RPMI8226 (cell line): ENCODE results near the gene RTN3.
"Not testable (repeated sequence)": the region's sequence is repeated elsewhere in the genome, so short reads cannot be mapped to it uniquely, and the experiment has no call there.

Experiments used
- DNase-seq: peaks from one replicate; pipeline ENCODE4 v3.0.0-alpha.2; 2015

The RTN3 gene, protein sequence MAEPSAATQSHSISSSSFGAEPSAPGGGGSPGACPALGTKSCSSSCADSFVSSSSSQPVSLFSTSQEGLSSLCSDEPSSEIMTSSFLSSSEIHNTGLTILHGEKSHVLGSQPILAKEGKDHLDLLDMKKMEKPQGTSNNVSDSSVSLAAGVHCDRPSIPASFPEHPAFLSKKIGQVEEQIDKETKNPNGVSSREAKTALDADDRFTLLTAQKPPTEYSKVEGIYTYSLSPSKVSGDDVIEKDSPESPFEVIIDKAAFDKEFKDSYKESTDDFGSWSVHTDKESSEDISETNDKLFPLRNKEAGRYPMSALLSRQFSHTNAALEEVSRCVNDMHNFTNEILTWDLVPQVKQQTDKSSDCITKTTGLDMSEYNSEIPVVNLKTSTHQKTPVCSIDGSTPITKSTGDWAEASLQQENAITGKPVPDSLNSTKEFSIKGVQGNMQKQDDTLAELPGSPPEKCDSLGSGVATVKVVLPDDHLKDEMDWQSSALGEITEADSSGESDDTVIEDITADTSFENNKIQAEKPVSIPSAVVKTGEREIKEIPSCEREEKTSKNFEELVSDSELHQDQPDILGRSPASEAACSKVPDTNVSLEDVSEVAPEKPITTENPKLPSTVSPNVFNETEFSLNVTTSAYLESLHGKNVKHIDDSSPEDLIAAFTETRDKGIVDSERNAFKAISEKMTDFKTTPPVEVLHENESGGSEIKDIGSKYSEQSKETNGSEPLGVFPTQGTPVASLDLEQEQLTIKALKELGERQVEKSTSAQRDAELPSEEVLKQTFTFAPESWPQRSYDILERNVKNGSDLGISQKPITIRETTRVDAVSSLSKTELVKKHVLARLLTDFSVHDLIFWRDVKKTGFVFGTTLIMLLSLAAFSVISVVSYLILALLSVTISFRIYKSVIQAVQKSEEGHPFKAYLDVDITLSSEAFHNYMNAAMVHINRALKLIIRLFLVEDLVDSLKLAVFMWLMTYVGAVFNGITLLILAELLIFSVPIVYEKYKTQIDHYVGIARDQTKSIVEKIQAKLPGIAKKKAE

DNA sequence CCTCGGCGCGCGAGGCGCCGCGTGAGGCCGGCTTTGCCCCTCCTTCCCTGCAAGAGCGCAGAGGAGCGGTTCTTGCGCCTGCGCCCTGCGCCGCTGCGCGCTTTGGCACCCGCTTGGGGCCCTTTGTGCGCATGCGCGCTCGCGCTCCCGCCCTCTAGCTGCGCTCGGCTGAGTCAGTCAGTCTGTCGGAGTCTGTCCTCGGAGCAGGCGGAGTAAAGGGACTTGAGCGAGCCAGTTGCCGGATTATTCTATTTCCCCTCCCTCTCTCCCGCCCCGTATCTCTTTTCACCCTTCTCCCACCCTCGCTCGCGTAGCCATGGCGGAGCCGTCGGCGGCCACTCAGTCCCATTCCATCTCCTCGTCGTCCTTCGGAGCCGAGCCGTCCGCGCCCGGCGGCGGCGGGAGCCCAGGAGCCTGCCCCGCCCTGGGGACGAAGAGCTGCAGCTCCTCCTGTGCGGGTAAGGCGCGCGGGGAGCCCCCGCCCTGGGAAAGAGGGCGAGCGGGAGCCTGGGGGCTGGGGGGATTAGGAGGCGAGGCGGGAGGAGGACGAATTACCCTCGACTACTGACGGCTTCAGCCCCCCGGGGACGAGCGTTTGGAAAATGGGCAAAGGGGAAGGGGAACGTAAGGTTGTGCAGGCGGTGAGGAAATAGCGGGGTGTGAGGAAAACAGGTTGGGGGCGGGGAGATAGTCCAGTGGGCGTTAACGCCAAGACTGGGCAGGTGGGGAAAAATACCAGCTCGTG, at the start of gene RTN3:
Gene RTN3 (plus strand): TSS at position 180 of the 745 bp plus-strand sequence. CDS start 137 bp downstream, at position 317.
- DNase-seq, result peak; percentile 100

DNA sequence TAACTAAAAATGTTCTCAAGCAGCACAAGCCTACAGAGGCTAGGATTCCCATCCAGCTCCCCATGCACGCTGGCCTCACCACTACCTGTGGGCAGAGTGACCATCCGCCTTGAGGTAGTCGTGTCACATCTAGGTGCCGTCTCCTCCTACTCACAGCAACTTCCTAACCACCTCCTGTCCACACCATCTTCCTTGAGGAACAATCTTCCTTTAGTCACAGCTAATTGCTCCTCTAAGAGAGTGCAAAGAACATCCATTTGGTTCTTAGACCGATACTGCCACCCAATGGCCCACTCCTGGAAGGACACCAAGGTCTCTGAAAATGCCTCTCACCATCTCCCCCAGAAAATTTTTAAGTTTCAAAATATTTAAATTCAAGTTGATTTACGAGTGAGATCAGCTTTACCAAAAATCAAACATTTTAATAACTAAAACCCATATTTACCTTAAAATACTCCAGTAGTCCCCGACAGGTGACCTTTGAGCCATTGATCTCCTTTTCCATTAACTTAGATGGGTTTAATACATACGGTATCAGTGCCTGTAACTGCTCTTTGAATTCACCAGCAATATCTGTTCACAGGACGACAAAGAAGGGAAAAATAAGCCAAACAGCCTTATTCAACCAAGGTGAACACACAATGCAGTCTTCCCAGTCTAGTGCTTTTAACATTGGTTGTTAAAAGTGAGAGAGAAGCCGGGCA, 45.4 kb upstream of the RTN3 start:
- peak; percentile 69 for DNase-seq

DNA sequence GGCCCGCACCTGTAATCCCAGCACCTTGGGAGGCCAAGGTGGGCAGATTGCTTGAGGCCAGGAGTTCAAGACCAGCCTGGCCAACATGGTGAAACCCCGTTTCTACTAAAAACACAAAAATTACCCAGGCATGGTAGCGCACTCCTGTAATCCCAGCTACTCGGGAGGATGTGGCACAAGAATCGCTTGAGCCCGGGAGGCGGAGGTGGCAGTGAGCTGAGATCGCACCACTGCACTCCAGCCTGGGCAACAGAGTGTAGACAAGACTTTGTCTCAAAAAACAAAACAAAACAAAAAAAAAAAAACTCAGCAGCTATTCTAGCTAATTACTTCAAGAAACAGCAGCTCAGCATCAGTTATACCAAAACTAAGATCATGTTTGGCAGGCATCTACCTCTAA, 42.9 kb upstream of the RTN3 start:
- DNase-seq, result not testable (repeated sequence)

DNA sequence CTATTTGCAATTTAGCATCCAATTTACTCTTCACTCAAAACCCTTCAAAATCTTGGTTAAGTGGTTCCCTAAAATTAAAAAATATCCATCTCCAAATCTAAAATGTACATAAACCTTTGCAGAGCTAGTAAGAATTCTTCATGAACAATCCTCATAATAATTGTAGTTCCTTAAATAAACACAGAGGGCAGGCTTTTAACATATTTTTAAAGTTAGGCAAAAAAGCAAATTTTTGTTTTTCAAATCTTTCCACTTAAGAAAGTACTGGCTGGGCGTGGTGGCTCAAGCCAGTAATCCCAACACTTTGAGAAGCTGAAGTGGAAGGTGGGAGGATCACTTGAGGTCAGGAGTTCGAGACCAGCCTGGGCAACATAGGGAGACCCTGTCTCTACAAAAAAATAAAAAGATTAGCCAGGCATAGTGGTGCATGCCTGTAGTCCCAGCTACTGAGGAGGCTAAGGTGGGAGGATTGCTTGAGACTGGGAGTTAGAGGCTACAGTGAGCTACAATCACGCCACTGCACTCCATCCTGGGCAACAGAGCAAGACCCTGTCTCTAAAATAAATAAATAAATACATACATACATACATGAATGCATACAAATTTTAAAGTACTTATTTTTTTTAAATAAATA, 42.0 kb upstream of the RTN3 start:
- DNase-seq, result peak; percentile 16

DNA sequence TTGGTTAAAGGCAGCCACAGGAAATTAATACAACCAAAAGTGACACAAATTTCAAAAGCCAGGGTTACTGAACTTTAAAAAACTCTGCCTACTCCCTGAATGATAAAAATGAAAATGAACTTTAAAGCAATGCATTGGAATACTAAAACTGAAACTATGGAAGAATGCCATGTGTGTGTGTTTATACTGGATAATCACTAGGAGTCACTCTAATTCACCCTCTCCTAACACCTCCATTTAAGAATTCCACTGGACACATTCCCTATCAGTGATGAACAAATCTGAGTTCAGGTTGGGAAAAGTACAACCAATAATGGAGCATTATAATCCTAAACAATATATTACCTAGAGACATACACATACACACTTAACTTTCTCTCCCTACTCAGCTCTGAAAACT, 39.6 kb upstream of the RTN3 start:
- DNase-seq, result no peak

DNA sequence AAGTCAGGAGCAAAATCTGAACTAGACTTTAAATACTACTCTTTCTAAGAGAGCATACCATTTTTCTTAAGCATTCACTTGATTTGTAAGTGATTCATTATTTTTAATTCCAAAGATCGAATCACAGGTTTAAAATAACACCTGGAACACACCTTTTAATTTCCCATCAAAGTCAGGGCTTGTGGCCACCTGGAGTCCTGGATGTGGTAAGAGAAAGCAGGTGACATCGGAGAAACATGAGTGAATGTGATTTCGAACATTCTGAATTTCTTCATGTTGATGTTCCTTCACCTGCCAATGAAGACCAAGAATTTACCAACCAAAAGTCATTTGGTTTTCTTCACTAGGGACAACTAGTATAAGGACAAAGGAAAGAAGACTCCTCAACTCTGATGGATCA, 38.1 kb upstream of the RTN3 start:
- DNase-seq, result no peak

DNA sequence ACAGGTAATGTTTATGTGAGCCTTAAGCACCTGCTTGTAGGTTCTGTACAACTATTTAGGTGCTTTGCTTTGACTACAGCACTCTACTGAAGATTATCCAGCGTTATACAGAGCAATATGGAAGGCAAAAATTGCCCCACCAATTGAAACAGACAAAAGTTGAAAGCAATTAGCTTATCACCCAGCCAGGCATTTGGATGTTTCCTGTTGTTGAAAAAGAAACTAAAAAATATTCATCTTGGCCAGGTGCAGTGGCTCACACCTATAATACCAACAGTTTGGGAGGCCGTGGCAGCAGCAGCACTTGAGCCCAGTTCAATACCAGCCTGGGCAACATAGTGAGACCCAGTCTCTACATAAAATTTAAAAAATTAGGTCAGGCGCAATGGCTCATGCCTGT, 28.6 kb upstream of the RTN3 start:
- DNase-seq, result no peak

DNA sequence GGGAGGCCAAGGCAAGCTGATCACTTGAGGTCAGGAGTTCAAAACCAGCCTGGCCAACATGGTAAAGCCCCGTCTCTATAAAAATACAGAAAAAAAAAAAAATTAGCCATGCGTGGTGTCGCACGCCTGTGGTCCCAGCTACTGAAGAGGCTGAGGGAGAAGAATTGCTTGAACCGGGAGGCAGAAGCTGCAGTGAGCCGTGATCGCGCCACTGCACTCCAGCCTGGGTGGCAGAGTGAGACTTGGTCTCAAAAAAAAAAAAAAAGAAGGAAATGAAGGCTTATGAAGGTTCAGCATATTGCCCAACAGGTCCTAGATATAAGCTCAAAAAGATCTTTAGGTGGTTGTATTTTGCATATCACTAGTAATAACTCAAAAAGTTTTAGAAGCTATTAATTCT, 20.3 kb upstream of the RTN3 start:
- no peak for DNase-seq

DNA sequence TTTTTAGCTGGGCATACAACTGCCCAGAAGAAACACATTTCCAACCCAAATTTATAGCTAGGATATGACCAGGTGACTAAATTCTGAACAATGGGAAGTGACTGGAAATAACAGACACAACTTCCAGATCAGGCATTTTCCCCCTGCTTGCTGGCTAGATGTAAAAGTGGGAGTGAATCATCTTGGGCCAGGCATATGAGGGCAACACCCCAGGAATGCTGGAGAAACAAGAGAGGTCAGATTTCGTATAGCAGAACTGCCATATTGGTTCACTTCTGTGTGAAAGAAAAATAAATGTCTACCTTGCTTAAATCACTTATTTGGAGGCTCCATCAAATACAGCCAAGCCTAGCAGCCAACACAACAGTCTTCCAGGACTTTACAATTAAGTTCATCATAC, 17.5 kb upstream of the RTN3 start:
- no peak for DNase-seq

DNA sequence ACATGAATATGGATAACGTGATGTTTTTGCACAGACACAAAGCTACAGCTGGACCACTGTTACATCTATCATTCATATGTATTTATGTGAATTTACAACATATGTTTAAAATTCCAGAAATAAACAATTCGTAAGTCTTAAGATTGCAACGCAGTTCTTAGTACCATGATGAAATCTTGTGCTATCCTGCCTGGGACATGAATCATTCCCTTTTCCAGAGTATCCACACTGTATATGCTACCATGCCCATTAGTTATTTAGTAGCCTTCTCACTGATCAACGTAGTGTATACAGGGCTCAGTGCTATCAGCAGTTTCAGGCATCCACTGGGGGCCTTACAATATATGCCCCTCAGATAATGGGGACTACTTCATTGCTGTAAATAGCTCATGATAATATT, 14.4 kb upstream of the RTN3 start:
- DNase-seq, result no peak

DNA sequence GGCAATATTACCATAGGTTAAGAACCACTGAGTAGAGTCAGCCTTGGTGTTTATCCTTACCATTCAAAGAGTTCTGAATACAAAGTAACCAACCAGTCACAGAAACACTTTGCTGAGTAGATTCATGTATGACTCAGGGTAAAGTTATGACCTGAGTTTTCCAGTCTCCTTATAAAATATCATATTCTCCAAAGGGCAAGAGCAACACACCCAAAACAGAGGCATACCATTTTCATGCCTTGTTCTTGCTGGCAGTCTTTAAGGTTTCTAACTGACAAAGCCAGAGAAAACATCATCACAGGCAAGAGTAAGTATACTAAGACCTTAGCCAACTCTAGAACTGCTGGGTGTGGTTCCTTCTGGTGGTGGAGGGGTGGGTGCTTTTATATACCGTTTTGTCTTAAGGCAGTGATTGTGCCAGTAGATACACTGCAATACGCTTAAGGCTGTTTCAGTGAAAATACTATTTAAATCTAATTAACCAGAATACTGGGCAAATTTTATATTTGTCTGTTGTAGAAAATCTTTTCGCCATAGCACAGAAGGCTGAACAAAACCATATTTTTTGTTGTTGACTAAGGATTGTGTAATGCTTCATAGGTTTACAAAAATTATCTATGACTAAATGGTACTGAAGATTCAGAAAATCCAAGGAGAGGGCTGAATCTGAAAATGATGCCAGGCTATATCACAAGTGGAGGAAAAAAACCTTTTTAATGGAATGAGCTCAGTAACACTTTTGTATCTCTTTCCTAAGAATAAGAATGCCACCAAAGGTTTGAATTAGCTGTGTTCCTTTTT, 13.1 kb upstream of the RTN3 start:
- no peak for DNase-seq

DNA sequence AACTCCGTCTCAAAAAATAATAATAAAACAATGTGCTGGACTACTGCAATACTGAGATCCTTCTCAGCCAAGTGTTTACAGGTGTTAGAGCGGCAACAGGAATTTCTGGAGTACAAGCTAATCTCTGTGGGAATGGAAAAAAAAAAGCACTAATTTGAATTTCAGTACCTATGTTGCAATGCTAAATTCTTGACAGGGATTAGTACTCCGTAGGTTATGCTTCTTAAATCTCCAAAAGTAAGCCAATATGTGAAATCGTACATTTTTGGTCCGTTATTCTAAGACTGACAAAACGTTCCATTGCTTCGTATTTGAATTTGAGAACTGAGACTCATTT, 11.2 kb upstream of the RTN3 start:
- no peak for DNase-seq

DNA sequence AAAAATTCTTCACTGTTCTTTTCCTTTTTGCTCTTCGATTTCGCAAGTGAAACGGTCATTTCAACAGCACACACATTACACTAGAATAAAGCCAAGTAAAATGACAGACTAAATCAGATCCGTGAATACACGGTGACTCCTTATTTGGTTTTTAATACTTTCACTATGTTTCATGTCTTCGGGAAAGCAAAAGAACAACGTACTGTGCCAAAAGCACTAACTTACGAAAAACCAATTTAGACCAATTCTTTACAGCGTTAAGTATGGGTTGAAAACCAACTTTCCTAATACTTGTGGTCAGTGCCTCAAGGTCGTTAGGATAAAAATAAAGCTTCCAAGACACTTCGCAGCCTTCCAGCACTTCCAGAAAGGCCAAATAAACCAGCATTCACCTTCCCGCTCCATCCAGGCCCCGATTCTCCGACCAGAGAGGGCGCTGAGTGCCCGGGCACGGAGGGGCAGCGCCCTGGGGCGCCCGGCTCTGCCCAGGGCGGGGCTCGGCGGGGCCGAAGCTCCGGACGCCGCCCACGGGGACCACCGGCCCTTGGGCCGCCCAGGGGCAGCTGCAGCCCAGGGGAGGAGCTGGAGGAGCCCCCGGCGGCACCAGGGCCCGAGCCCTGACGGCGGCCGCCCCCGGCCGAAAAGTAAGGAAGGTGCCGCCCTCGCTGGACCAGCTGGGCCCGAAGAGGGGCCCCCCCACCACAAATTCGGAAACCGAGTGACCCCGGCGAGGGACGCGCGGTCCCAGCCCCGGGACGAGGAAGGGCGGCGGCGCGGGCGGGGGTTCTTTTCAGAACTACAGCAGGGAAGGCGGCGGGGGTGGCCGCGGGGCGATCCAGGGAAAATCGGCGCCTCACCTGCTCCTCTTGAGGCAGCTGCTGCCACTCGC, 10.6 kb upstream of the RTN3 start:
- peak; percentile 77 for DNase-seq

DNA sequence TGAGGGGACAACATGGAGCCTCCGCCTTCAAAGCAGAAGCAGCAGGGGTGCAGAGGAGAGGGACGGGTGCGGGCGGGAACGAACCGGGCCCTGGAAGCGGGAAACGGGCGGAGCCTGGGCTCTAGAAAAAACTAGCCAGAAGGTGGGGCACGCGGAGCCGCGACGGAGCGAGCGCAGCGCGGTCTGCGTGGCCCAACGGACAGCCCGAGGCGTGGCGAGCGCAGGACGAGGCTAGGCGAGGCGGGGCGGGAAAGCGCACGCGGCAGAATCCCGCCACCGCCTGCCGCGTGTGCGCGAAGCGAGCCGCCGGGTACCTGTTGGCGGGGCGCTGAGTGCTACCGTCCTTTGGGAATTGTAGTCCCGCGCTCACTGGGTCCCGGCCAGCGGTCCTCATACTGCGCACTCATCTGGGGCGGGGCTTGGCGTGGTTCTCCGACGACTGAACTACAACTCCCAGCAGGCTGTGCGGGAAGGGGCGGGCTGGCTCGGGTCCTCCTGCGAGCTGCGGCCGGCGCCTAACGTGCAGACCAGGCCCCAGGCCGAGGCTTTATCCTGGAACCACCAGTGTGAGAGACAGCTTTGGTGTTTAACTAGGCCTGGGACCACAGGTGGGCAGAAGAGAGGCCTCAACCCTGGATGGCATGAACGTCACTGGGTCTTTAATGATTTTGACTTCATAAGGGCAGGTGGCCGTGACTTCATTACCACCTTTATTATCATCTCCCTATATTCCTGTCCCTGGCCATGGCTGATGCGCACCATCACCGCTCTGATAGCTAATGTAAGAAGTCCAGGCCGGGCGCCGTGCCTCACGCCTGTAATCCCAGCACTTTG, 9.8 kb upstream of the RTN3 start, which contains the start of gene ATL3:
Gene ATL3 (minus strand): TSS at position 55 of the 834 bp plus-strand sequence. CDS start 41 bp downstream, at position 14.
- DNase-seq, result peak; percentile 98

DNA sequence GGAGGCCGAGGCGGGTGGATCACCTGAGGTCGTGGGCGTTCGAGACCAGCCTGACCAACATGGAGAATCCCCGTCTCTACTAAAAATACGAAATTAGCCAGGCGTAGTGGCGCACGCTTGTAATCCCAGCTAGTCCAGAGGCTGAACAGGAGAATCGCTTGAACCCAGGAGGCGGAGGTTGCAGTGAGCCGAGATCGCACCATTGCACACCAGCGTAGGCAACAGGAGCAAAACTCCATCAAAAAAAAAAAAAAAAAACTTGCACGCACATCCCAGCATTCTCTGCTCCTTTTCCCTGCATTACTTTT, 9.2 kb upstream of the RTN3 start:
- DNase-seq, result no peak

DNA sequence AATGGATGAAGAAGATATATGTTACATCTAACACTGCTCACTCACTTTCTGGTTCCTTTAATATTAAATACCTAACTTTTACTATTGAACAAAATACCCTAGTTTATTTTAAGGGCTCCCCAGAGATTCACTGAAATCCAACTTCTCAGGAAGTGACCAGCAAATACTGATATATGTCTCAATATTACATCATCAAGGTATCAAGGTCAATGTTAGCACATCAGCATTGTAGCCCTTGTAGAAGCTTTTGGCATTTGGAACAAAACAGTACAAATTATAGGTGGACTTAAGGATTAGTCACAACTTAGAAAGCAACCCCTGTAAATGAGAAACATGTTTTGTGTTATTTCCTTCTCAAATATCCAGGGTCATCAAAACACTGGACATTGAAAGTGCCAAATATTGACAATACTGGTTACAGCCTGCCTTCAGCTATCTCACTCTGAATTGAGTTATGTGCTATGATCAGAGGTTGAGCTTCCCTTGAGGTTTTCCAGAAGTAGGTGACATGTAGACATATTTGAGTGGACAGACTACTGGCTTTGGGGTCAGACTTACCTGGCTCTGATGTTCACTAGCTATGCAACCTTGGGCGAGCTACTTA, 8.3 kb upstream of the RTN3 start:
- DNase-seq, result no peak

DNA sequence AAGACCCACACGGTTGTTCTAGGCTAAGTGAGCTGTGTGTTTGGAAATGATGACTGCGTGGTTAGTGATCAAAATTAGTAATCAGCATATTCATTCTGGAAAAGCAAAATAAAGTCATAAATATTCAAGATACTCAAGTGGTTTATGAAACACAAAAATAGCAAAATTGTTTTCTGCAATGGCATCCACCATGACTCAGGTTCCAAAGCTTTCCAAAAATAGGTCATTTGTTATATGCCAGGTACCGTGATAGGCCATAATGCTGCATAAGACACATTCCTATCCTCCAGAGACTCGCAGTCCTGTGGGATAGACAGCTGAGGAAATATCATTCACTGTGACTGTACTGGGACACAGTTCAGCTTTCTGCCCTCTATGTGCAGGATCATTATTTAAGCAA, 7.7 kb upstream of the RTN3 start:
- DNase-seq, result no peak

DNA sequence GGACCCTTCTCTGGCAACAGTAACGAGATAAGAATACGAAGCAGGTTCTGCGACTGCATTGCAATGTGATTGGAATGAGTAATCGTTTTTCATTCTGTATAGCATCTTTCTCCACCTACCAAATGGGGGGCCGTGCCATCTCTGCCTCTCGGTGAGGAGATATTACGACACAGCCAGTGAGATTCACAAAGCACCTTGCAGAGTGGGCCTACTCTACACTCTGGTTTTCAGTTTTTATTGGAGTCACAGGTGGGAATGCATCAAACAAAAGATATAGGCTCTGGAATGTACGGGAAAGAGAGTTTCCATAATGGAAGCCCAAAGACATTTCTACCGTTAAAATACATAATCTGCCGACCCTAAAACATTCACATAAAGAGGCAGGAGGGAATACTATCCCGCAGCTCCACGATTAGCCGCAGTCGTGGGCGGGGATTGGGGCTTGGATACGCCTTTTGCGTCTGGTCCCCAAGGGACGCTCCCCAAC, 423 bp upstream of the RTN3 start:
- no peak for DNase-seq
